Stimulated activated CD8-positive, alpha-beta memory T cell treated with anti-CD3 and anti-CD28 coated beads, Interleukin-2, amount 100 ng/mL, for 1 hour (primary cell): Measurements from ENCODE around the gene PNPLA7.
"Not testable (repeated sequence)": the region's sequence is repeated elsewhere in the genome, so short reads cannot be mapped to it uniquely, and the experiment has no call there.

ENCODE experiments used
- DNase-seq, 2 donors: peaks; one replicate each; pipeline ENCODE4 v3.0.0-alpha.2; 2020; ENCODE audit warnings: low read depth in 2 of 2

PNPLA7 gene

DNA sequence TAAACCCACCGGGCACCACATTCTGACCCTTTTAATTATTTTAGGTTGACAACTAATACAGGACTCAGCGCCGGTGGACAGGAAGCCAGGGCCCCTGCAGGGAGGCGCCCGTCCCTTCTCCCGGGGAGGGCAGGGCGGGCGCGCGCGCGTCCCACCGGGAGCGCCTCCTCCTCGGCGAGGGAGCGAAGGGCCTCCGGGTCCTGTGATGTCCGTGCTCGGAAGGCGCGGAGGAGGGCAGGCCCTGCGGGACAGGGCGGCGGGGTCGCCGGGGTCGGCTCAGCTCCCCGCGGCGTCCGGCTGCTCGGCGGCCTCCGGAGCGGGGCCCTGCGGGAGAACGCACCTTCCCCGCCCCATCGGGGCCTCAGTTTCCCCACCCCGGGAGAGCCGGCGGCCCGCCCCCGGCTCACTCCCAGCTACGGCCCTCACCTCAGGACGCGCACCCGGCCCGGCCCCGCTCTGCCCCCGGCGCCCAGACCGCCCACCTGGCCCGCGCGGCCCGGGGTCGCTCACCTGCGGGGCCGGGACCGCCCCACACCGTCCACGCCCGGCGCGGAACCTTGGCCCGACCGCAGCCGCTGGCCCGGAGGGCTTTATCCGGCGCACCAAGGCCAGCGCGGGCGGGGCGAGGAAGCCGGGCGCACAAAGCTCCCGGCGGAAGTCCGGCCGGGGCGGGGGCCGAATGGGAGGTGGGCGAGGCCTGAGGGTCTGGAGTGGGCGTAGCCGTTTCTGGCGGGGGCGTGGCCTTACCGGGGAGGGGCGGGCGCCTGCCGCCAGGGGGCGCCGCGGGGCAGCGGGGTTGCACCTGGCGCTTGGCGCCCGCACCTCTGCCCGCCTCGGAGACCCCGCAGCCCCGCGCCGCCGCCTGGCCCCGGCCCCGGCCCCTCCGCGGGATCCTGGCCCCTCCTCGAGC is 127.3 kb downstream of the PNPLA7 start, which contains the start of the genes EXD3 and NOXA1:
Gene EXD3, minus strand, starts transcription at position 559 of the 910 bp plus-strand sequence. CDS start 27,805 bp downstream, outside the sequence.
Gene NOXA1, plus strand, starts transcription at position 790 of the 910 bp plus-strand sequence. CDS start 137 bp downstream, outside the sequence.
- DNase-seq = peak; percentile 91 to 92

DNA sequence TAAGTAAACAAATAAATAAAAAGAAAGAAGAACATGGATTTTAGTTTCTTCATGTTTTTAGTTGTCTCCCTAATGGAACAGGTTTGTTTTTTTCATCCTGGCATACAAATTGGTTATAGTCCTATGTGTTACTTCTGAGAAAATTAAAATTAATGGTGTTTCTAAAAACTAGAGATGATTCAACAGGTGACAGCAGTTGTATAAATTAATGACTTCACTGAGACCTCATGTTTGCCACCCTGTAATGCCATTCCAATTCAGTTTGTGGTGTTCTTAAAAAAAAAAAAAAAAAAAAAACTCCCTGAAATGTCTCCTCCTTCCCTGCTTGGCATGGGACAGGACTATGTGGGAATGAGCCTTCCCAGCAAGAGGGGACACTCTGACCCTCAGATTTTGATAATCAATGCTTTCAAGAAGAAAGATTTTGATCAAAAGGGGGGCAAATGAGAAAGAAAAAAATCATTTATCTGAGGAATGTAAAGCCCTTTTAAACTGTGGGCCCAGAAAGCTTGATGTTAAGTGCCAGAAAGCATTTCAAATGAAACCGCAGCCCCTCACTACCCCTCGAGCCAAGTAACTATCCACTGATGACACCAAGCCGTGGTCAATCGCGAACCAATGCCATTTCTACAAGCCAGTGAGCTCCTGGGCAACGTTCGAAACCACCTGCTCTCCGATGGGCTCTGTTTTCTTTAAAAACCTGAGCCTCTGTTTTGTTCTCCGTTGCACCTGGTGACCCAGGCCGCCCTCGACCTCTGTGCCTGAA is 128.2 kb downstream of the PNPLA7 start:
- DNase-seq = no peak

DNA sequence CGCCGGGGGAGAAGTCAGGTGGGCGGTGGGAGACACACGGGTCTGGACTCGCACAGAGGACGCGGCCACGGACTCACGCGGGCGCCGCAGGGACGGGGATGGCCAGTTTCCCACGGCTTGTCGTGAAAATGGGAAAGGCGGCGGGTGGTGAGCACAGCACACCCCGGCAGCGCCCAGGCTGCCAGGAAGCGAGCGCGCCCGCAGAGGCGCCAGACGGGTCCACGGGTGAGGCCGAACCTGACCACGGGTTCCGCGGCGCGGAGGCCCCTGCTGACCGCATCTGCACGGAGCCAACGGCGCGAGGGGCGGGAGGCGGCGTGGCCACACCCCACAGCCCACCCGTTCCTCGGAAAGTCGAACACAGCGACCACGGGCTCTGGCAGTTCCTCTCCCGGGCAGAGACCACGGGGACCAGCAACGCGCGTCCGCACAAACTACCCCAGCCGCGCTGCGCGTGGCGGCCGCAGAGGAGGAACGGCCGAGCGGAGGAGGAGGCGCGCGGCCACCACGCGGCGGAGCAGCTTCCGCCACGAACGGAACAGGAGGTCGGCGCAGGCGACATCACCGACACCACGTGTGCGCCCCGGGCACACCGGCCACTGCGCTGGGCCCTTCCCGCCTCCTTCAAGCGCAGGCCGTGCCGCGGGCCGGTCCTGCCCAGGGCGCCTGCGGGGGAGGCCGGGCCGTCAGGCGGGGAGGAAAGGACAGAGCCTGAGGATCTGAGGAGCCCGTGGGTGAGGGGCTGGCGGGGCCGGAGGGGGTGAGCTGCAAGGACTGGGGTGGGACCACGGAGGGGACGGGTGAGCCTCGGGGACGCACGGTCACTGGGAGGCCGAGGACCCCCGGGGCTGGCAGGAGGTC is 132.8 kb downstream of the PNPLA7 start:
- DNase-seq = no peak

DNA sequence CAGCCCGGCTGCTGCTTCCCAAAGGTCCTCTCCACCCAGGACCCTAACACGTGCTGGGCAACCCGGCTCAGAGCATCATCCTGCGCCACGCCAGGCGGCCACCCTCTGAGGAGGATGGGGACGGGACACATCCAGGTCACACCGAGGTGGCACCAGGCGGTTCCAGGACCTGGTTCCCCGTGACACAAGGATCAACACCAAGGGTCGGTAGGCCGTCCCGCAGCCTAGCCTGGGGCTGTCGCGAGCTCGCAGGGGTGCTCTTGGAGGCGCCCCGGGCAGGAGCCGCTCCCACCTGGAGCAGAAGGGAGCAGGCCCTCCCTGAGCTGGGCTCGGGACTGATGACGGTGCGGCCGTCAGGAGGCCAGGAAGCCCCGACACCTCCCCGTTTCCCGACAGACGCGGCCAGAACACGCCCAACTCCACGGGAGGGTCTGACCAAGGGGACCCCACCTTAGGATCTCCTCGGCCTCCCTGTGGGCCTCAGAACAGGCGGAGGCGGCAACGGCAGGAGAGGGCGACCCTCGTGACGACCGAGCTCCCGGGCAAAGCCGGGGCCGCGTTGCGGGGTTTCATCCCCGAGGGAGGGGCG is 133.5 kb downstream of the PNPLA7 start:
- DNase-seq = no peak

DNA sequence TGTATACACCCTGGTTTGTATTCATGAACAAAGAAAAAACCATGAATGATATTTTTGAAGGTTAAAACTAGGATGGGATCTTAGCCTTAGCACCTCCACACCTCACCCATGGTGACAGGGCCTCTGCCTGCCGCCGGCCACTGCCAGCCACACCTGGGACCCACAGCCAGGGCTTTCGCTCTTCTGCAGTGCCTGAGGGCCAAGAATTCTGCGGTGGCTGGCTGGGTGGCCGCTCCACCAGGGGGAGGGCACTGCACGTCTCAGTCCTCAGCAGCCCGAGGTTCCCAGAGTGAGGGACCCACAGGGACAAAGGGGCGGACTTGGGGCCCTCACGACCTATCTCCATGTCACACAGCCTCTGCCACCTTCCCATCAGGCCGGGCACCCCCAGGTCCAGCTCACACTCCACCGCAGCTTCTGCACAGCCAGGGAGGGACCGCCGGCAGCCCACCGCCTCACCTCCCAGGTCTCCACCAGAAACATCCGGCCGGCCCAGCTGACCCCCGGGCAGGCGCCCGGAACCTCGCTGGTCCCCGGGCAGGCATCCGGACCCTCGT is 134.1 kb downstream of the PNPLA7 start:
- DNase-seq = no peak

DNA sequence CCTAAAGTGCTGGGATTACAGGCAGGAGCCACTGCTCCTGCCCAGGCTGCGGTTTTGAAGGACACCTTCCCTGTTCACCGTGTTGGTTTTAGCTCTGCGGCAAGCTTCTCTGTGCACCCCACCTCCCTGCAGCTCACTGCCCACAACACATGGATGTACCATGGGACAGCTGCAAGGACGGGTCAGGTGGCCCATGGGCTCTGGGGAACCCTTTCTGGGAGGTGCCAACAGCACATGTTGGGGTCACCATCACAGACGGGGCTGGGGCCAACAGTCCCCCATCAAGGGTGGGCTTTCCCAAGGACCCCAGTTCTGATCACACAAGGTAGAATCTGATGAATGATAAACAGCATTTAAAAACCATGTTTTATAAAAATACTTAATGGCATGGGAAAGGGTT is 134.8 kb downstream of the PNPLA7 start:
- DNase-seq = no peak

DNA sequence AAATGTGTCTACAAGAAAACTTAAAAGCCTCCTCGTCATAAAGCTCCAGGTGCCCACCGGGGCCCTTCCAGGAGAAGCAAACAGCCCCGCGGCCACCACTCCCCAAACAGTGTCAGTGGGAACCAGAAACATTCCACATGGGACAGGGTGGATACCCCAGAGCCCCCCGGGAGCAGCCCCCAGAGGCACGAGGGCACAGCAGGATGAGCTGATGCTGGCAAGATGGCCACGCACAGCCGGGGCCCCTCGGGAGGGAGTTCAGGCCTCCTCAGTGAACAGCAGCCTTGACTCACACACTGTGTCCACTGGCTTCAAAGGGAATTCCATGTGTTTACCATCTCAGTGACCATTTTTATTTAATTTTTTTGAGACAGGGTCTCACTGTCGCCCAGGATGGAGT is 137.8 kb downstream of the PNPLA7 start:
- DNase-seq = no peak

DNA sequence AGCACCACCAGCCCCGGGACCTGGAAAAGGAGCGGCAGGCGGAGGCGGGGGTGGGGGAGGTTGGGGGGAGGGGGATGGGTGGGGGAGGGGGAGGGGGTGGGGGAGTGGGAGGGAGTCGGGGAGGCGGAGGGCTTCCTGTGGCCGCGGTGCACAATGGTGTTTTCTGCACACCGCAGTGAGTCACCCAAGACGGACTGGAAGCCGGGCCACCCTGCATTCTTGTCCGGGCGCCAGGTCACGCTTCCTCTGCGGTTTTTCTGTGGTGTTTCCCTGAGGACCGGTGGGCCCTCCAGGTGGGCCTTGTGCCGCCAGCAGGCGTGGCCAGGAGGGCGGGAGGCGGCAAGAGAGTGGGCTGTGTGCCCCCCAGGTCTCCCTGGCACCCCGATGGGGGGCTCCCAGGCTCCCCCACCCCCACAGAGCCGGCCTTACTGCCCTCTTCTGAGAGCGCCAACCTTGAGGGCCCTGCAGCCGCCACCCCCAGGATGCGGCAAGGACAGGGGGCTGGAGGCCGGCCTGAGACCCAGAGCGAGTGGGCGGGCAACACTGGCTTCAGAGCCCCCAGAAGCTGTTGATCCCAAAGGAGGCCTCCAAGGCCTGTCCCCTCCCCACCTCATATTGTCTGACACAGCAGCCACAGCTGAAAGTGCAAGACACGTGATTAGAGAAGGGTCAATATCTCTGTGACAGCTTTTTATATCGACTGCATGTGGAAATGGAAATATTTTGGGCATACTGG is 138.4 kb downstream of the PNPLA7 start:
- DNase-seq = peak in 1 of 2 donors; percentile 27

DNA sequence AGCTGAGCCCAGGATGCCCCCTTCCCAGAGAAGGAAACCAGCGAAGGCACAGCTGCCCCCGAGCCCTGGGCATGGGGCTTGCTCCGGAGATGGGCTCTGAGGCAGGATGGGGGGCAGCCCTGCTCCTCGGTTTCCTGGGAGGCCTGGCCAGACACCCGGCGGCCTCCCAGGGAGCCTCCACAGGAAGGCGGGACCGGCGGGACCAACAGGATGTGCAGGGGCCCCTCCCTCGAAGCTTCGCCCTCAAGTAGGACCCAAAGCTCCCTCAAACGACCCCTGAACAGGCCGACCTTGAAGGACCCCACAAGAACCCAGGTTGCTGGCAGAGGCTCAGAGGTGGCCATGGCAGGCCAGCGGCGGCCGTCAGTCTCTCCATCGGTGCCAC is 138.9 kb downstream of the PNPLA7 start:
- no peak for DNase-seq

GRCh38 chr9:137410891-137411249 is 139.3 kb downstream of the PNPLA7 start:
- no peak for DNase-seq

GRCh38 chr9:137410236-137410890 is 139.8 kb downstream of the PNPLA7 start:
- not testable (repeated sequence) for DNase-seq
